Measurements from ENCODE around the gene CLECL1.
"Not testable (repeated sequence)": the region's sequence is repeated elsewhere in the genome, so short reads cannot be mapped to it uniquely, and the experiment has no call there.

Gene CLECL1

DNA sequence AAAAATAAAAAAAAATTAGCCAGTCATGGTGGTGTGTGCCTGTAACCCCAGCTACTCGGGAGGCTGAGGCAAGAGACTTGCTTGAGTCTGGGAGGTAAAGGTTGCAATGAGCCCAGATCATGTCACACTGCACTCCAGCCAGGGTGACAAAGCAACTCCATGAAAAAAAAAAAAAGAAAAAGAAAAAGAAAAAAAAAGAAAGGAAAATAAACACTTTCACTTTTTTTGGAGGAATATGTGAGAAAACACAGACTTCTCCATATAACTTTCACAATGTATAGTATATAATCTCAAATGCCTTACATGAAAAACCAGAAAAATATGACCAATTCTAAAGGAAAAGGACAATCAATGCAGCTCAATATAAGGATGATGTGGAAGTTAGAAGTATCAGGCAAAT, 8.9 kb downstream of the CLECL1 start:
- Histone ChIP-seq H3K27me3 (replicated peaks; ENCODE audit: control insufficient read depth, insufficient read depth, low read length, poor library complexity, severe bottlenecking) (peaks cover 3% of the 10 kb centered on the region), H3K4me1 (ENCODE audit: control insufficient read depth, insufficient read depth, low read length, poor library complexity, severe bottlenecking) (no peaks in the 10 kb centered on the region), H3K9me3 (ENCODE audit: control insufficient read depth, low read length) (no peaks in the 10 kb centered on the region), H3K27ac (ENCODE audit: insufficient read depth, low read length, poor library complexity, severe bottlenecking) (no peak overlapping the region), H3K36me3 (ENCODE audit: control insufficient read depth, insufficient read depth, low read length) (no peaks in the 10 kb centered on the region), H3K4me3 (ENCODE audit: insufficient read depth, low read depth, low read length, poor library complexity, severe bottlenecking) (no peak overlapping the region)
- no peak for DNase-seq

DNA sequence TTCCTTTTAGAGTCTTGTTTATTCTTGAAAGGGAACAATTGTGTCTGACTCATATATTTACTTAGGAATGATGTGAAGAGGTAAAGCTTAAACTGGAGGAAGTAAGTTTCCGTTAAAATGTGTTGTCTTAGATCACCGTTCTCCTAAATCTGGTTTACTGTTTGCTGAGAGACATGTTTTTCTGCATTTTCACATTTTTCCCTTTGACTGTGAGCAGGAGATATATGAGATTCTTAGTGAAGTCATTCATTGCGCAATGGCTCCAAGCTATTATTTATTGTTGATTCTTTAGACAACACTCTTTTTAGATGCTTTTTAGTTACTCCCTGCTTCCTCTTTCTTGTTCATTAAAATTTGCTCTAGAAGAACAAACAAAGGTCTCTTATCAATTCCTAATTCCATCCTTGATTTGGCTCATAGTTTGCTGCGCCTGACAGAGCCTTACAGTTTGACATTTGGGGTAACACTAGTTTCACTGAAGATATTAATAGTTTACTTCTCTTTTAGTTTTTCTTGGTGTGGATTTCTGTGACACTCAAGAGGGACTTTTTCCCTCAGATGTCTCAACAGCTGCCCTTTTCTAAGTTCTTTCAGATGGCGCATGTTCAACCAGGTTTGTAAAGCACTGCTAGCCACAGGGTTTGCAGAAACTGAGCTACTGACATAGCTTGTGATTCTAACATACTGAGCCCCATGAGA, 11.4 kb downstream of the CLECL1 start:
- DNase-seq = no peak
- no peaks in the 10 kb centered on the region for H3K36me3 ChIP-seq (ENCODE audit: control insufficient read depth, insufficient read depth, low read length)
- H3K4me3 ChIP-seq (ENCODE audit: insufficient read depth, low read depth, low read length, poor library complexity, severe bottlenecking) = no peak overlapping the region
- H3K9me3 ChIP-seq (ENCODE audit: control insufficient read depth, low read length) = no peaks in the 10 kb centered on the region
- H3K4me1 ChIP-seq (ENCODE audit: control insufficient read depth, insufficient read depth, low read length, poor library complexity, severe bottlenecking) = no peaks in the 10 kb centered on the region
- peaks cover 3% of the 10 kb centered on the region for H3K27me3 ChIP-seq (replicated peaks; ENCODE audit: control insufficient read depth, insufficient read depth, low read length, poor library complexity, severe bottlenecking)
- no peak overlapping the region for H3K27ac ChIP-seq (ENCODE audit: insufficient read depth, low read length, poor library complexity, severe bottlenecking)

- Histone ChIP-seq H3K36me3 (ENCODE audit: control insufficient read depth, insufficient read depth, low read length) (no peaks in the 10 kb centered on the region), H3K4me3 (ENCODE audit: insufficient read depth, low read depth, low read length, poor library complexity, severe bottlenecking) (no peak overlapping the region), H3K4me1 (ENCODE audit: control insufficient read depth, insufficient read depth, low read length, poor library complexity, severe bottlenecking) (no peaks in the 10 kb centered on the region), H3K27me3 (replicated peaks; ENCODE audit: control insufficient read depth, insufficient read depth, low read length, poor library complexity, severe bottlenecking) (peaks cover 3% of the 10 kb centered on the region), H3K9me3 (ENCODE audit: control insufficient read depth, low read length) (no peaks in the 10 kb centered on the region), H3K27ac (ENCODE audit: insufficient read depth, low read length, poor library complexity, severe bottlenecking) (no peak overlapping the region)
- DNase-seq = no peak
Observed at GRCh38 chr12:9719790-9720189, 13.1 kb downstream of the CLECL1 start.

- no peak for DNase-seq
- H3K36me3 ChIP-seq (ENCODE audit: control insufficient read depth, insufficient read depth, low read length) = no peaks in the 10 kb centered on the region
- no peaks in the 10 kb centered on the region for H3K9me3 ChIP-seq (ENCODE audit: control insufficient read depth, low read length)
- H3K27me3 ChIP-seq (replicated peaks; ENCODE audit: control insufficient read depth, insufficient read depth, low read length, poor library complexity, severe bottlenecking) = peaks cover 3% of the 10 kb centered on the region
- no peak overlapping the region for H3K4me3 ChIP-seq (ENCODE audit: insufficient read depth, low read depth, low read length, poor library complexity, severe bottlenecking)
- no peak overlapping the region for H3K27ac ChIP-seq (ENCODE audit: insufficient read depth, low read length, poor library complexity, severe bottlenecking)
- no peaks in the 10 kb centered on the region for H3K4me1 ChIP-seq (ENCODE audit: control insufficient read depth, insufficient read depth, low read length, poor library complexity, severe bottlenecking)
Observed at GRCh38 chr12:9718968-9719367, 13.9 kb downstream of the CLECL1 start.

GRCh38 chr12:9717070-9717925, 15.6 kb downstream of the CLECL1 start:
- H3K4me1 ChIP-seq (ENCODE audit: control insufficient read depth, insufficient read depth, low read length, poor library complexity, severe bottlenecking) = no peaks in the 10 kb centered on the region

DNA sequence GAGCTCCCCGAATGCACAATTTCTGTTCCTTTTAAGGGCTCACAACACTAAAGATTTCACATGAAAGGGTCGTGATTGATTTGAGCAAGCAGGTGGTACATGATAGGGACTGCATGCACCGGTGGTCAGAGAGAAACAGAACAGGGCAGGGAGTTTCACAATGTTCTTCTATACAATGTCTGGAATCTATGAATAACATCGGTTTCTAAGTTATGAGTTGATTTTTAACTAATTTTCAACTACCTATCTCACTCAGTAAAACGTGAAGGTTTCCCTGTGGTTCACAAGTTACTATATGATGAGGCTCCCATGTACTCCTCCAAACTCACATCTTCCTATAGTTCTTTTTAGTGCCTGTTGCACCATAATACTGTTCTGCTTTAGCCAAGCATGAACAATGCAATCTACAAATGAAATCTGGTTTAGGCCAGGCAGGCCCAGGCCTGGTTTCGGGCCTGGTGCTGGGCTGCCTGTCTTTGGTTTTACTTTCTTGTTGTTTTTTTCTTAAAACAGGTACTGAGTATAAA, 19.8 kb downstream of the CLECL1 start:
- H3K27ac ChIP-seq (ENCODE audit: insufficient read depth, low read length, poor library complexity, severe bottlenecking); DNase-seq; H3K4me1 ChIP-seq (ENCODE audit: control insufficient read depth, insufficient read depth, low read length, poor library complexity, severe bottlenecking): not testable (repeated sequence)

More at GRCh38 chr12:9717070-9717925, 15.6 kb downstream of the CLECL1 start:
- H3K4me3 ChIP-seq (ENCODE audit: insufficient read depth, low read depth, low read length, poor library complexity, severe bottlenecking) = no peak overlapping the region
- H3K9me3 ChIP-seq (ENCODE audit: control insufficient read depth, low read length) = no peaks in the 10 kb centered on the region
- DNase-seq = no peak
- H3K27me3 ChIP-seq (replicated peaks; ENCODE audit: control insufficient read depth, insufficient read depth, low read length, poor library complexity, severe bottlenecking) = no peaks in the 10 kb centered on the region
- H3K27ac ChIP-seq (ENCODE audit: insufficient read depth, low read length, poor library complexity, severe bottlenecking) = no peak overlapping the region
- H3K36me3 ChIP-seq (ENCODE audit: control insufficient read depth, insufficient read depth, low read length) = no peaks in the 10 kb centered on the region

GRCh38 chr12:9711664-9712063, 21.2 kb downstream of the CLECL1 start:
- Histone ChIP-seq H3K27ac (ENCODE audit: insufficient read depth, low read length, poor library complexity, severe bottlenecking) (no peak overlapping the region), H3K27me3 (replicated peaks; ENCODE audit: control insufficient read depth, insufficient read depth, low read length, poor library complexity, severe bottlenecking) (no peaks in the 10 kb centered on the region), H3K9me3 (ENCODE audit: control insufficient read depth, low read length) (no peaks in the 10 kb centered on the region), H3K4me3 (ENCODE audit: insufficient read depth, low read depth, low read length, poor library complexity, severe bottlenecking) (no peak overlapping the region), H3K36me3 (ENCODE audit: control insufficient read depth, insufficient read depth, low read length) (no peaks in the 10 kb centered on the region), H3K4me1 (ENCODE audit: control insufficient read depth, insufficient read depth, low read length, poor library complexity, severe bottlenecking) (peaks cover 13% of the 10 kb centered on the region)
- no peak for DNase-seq

More for the DNA sequence above, 19.8 kb downstream of the CLECL1 start:
- not testable (repeated sequence) for H3K9me3 ChIP-seq (ENCODE audit: control insufficient read depth, low read length); H3K36me3 ChIP-seq (ENCODE audit: control insufficient read depth, insufficient read depth, low read length); H3K27me3 ChIP-seq (replicated peaks; ENCODE audit: control insufficient read depth, insufficient read depth, low read length, poor library complexity, severe bottlenecking); H3K4me3 ChIP-seq (ENCODE audit: insufficient read depth, low read depth, low read length, poor library complexity, severe bottlenecking)

DNA sequence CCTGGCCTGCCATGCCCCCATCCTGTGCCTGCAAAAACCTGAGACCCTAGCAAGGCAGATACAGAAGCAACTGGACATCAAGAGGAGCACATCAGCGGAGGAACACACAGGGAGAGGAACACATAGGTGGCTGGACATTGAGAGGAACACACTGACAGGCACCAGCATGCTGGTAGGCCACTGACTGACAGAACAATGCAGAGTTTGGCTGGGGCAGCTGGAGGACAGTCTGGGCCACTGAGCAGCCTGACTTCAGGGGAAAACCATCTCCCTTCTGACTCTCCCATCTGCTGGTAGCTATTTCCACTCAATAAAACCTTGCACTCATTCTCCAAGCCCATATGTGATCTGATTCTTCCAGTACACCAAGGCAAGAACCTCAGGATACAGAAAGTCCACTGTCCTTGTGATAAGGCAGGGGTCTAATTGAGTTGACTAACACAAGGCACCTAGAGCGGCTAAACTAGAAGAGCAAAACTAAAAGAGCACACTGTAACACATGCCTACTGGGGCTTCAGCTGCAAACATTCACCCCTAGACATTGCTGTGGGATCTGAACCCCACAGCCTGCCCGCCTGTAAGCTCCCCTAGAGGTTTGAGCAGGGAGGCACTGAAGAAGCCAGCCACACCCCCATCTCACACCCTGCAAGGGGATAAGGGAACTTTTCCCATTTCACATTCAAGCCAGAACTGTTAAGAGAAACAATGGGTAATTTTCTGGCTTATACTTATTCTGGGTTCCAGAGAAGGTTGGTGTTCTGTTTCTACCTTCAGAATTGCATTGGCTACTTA, 22.1 kb downstream of the CLECL1 start:
- H3K36me3 ChIP-seq (ENCODE audit: control insufficient read depth, insufficient read depth, low read length) = no peaks in the 10 kb centered on the region
- no peak for DNase-seq
- H3K9me3 ChIP-seq (ENCODE audit: control insufficient read depth, low read length) = no peaks in the 10 kb centered on the region
- H3K27me3 ChIP-seq (replicated peaks; ENCODE audit: control insufficient read depth, insufficient read depth, low read length, poor library complexity, severe bottlenecking) = no peaks in the 10 kb centered on the region
- peaks cover 19% of the 10 kb centered on the region for H3K4me1 ChIP-seq (ENCODE audit: control insufficient read depth, insufficient read depth, low read length, poor library complexity, severe bottlenecking)
- no peak overlapping the region for H3K4me3 ChIP-seq (ENCODE audit: insufficient read depth, low read depth, low read length, poor library complexity, severe bottlenecking)
- H3K27ac ChIP-seq (ENCODE audit: insufficient read depth, low read length, poor library complexity, severe bottlenecking) = no peak overlapping the region

DNA sequence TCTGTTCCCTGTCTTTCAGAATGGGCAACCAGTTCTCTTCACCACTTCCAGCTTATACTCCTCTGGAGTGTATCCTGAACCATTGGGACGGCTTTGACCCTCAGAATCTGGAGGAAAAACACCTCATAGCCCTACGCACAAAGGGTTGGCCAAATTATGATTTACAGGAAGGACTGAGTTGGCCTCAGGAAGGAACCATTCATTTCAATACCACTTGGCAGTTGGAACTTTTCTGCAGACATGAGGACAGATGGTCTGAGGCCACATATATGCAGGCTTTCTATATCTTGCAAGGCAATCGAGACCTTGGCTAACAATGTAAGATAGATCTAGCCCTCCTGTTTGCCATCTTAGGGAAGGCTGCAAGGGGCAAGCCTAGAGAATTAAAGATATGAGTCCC, 24.0 kb downstream of the CLECL1 start:
- no peaks in the 10 kb centered on the region for H3K9me3 ChIP-seq (ENCODE audit: control insufficient read depth, low read length)
- H3K4me3 ChIP-seq (ENCODE audit: insufficient read depth, low read depth, low read length, poor library complexity, severe bottlenecking) = no peak overlapping the region
- no peaks in the 10 kb centered on the region for H3K27me3 ChIP-seq (replicated peaks; ENCODE audit: control insufficient read depth, insufficient read depth, low read length, poor library complexity, severe bottlenecking)
- no peaks in the 10 kb centered on the region for H3K36me3 ChIP-seq (ENCODE audit: control insufficient read depth, insufficient read depth, low read length)
- no peak overlapping the region for H3K27ac ChIP-seq (ENCODE audit: insufficient read depth, low read length, poor library complexity, severe bottlenecking)
- DNase-seq = no peak
- H3K4me1 ChIP-seq (ENCODE audit: control insufficient read depth, insufficient read depth, low read length, poor library complexity, severe bottlenecking) = peaks cover 19% of the 10 kb centered on the region

Data from effector memory CD4-positive, alpha-beta T cell (primary cell).